ENCODE measurements around the gene LRRFIP2.
"Not testable (repeated sequence)": the region's sequence is repeated elsewhere in the genome, so short reads cannot be mapped to it uniquely, and the experiment has no call there.

Gene LRRFIP2

GRCh38 chr3:37217098-37217849 lies 42.9 kb upstream of the LRRFIP2 start:
- no peak overlapping the region for H3K27ac ChIP-seq
- TF ChIP-seq CTCF (conservative IDR thresholded peaks at IDR 0.05): no peak
- no peak for TF ChIP-seq ZFX (IDR thresholded peaks at IDR 0.05)

GRCh38 chr3:37216597-37217097 lies 42.3 kb upstream of the LRRFIP2 start:
- H3K27ac ChIP-seq: no peak overlapping the region
- TF ChIP-seq CTCF (conservative IDR thresholded peaks at IDR 0.05) (no peak), ZFX (IDR thresholded peaks at IDR 0.05) (no peak)

GRCh38 chr3:37214076-37214475 lies 39.7 kb upstream of the LRRFIP2 start:
- TF ChIP-seq CTCF (conservative IDR thresholded peaks at IDR 0.05): no peak
- TF ChIP-seq ZFX (IDR thresholded peaks at IDR 0.05): no peak
- H3K27ac ChIP-seq: no peak overlapping the region

GRCh38 chr3:37210230-37210629 lies 35.8 kb upstream of the LRRFIP2 start:
- TF ChIP-seq CTCF (conservative IDR thresholded peaks at IDR 0.05) (no peak), ZFX (IDR thresholded peaks at IDR 0.05) (no peak)
- no peak overlapping the region for H3K27ac ChIP-seq

- H3K27ac ChIP-seq: not testable (repeated sequence)
Measured at GRCh38 chr3:37208576-37208975, 34.2 kb upstream of the LRRFIP2 start.

- H3K27ac ChIP-seq: not testable (repeated sequence)
Measured at GRCh38 chr3:37208008-37208407, 33.6 kb upstream of the LRRFIP2 start.

- not testable (repeated sequence) for H3K27ac ChIP-seq
Measured at GRCh38 chr3:37206041-37206440, 31.7 kb upstream of the LRRFIP2 start.

- TF ChIP-seq ZFX (IDR thresholded peaks at IDR 0.05) (no peak), CTCF (conservative IDR thresholded peaks at IDR 0.05) (no peak)
- no peak overlapping the region for H3K27ac ChIP-seq
Measured at GRCh38 chr3:37204314-37204713, 29.9 kb upstream of the LRRFIP2 start.

- no peak for TF ChIP-seq CTCF (conservative IDR thresholded peaks at IDR 0.05)
- TF ChIP-seq ZFX (IDR thresholded peaks at IDR 0.05): no peak
- no peak overlapping the region for H3K27ac ChIP-seq
Measured at GRCh38 chr3:37202035-37202434, 27.7 kb upstream of the LRRFIP2 start.

All from C4-2B (cell line).